ENCODE measurements around the gene ANKH. TPM values are rescaled to one million over a fixed set of nuclear protein-coding genes. Genes with fewer than 3 reads are reported as not detected.

The ANKH gene
- total RNA-seq, 4 donors from 2014 or later, result 31.2 to 55.2 (median 34.7) TPM

- Histone ChIP-seq H3K27me3 (no peaks in the 10 kb centered on the region), H3K4me1 (peaks cover 0 to 5% of the 10 kb centered on the region in 2 donors), H3K4me3 (replicated peaks in 1 of 3) (no peak overlapping the region), H3K27ac (no peak overlapping the region), H3K36me3 (peaks cover 0 to 6% of the 10 kb centered on the region in 2 donors), H3K9me3 (no peaks in the 10 kb centered on the region)
- 84 to 88% methylated on average over 11 of the region's 11 CpGs for WGBS, 2 donors
- intact Hi-C loops (cut with DNase I), result no loop called here
- no peak for TF ChIP-seq CTCF (IDR thresholded peaks at IDR 0.05)
- TF ChIP-seq POLR2A (IDR thresholded peaks at IDR 0.05), result no peak
- no peak for DNase-seq
Observed at GRCh38 chr5:14741801-14742440, 129.7 kb downstream of the ANKH start.

- H3K4me1 ChIP-seq, result peaks cover 0 to 5% of the 10 kb centered on the region in 2 donors
- H3K27me3 ChIP-seq, result no peaks in the 10 kb centered on the region
- intact Hi-C loops (cut with DNase I), result no loop called here
- 90 to 92% methylated on average over 13 of the region's 13 CpGs for WGBS, 2 donors
- H3K36me3 ChIP-seq, result peaks cover 0 to 6% of the 10 kb centered on the region in 2 donors
- no peak overlapping the region for H3K27ac ChIP-seq
- no peak for DNase-seq
- TF ChIP-seq CTCF (IDR thresholded peaks at IDR 0.05), result no peak
- TF ChIP-seq POLR2A (IDR thresholded peaks at IDR 0.05), result no peak
- no peak overlapping the region for H3K4me3 ChIP-seq (replicated peaks in 1 of 3)
- no peaks in the 10 kb centered on the region for H3K9me3 ChIP-seq
Observed at GRCh38 chr5:14741131-14741530, 130.4 kb downstream of the ANKH start.

GRCh38 chr5:14739981-14740380 lies 131.6 kb downstream of the ANKH start:
- Histone ChIP-seq H3K27ac (peak overlapping the region in 2 of 3 donors; percentile 39 to 48), H3K4me3 (replicated peaks in 1 of 3) (no peak overlapping the region), H3K4me1 (peaks cover 0 to 5% of the 10 kb centered on the region in 2 donors), H3K36me3 (peaks cover 0 to 6% of the 10 kb centered on the region in 2 donors), H3K27me3 (no peaks in the 10 kb centered on the region), H3K9me3 (no peaks in the 10 kb centered on the region)
- 82 to 96% methylated on average over 5 of the region's 5 CpGs for WGBS, 2 donors
- intact Hi-C loops (cut with DNase I), result loop anchor here (10.0 kb wide), 1 partner anchor 125 kb away; no protein-coding TSS in a partner anchor
- DNase-seq, result no peak
- TF ChIP-seq CTCF (IDR thresholded peaks at IDR 0.05), result no peak
- TF ChIP-seq POLR2A (IDR thresholded peaks at IDR 0.05), result no peak

DNA sequence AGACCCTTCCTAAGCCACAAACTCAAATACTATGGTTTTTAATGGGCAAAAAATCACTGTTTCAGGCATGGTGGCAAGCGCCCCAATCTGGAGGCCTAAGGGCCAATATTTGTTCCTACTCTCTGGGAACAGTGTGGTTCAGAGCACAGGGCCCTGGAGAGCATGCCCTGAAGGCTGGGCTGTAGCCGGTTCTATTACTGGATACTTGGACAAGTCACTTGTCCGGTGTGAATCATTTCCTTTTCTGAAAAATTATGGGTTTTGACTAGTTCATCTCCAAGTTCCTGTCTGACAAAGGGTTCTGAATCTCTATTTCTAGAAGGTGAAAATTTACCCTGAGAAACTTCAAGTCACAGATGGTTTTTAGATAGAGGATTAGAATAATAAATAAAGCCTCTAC lies 132.0 kb downstream of the ANKH start:
- H3K27me3 ChIP-seq, result no peaks in the 10 kb centered on the region
- H3K9me3 ChIP-seq, result no peaks in the 10 kb centered on the region
- H3K4me3 ChIP-seq (replicated peaks in 1 of 3), result no peak overlapping the region
- peaks cover 0 to 5% of the 10 kb centered on the region in 2 donors for H3K4me1 ChIP-seq
- 79 to 82% methylated on average over 3 of the region's 3 CpGs for WGBS, 2 donors
- no peak for DNase-seq
- intact Hi-C loops (cut with DNase I), result loop anchor here (10.0 kb wide), 1 partner anchor 125 kb away; no protein-coding TSS in a partner anchor
- H3K36me3 ChIP-seq, result peaks cover 0 to 6% of the 10 kb centered on the region in 2 donors
- peak overlapping the region in 2 of 3 donors; percentile 39 to 48 for H3K27ac ChIP-seq
- TF ChIP-seq CTCF (IDR thresholded peaks at IDR 0.05) (no peak), POLR2A (IDR thresholded peaks at IDR 0.05) (no peak)

- Histone ChIP-seq H3K36me3 (peaks cover 0 to 6% of the 10 kb centered on the region in 2 donors), H3K4me1 (peaks cover 0 to 5% of the 10 kb centered on the region in 2 donors), H3K4me3 (replicated peaks in 1 of 3) (no peak overlapping the region), H3K27me3 (no peaks in the 10 kb centered on the region), H3K27ac (no peak overlapping the region), H3K9me3 (no peaks in the 10 kb centered on the region)
- WGBS, 2 donors, result 94% methylated on average over 5 of the region's 5 CpGs
- intact Hi-C loops (cut with DNase I), result loop anchor here (10.0 kb wide), 1 partner anchor 127 kb away; no protein-coding TSS in a partner anchor
- TF ChIP-seq POLR2A (IDR thresholded peaks at IDR 0.05), result no peak
- TF ChIP-seq CTCF (IDR thresholded peaks at IDR 0.05), result no peak
- DNase-seq, result no peak
Observed at GRCh38 chr5:14738050-14738449, 133.5 kb downstream of the ANKH start.
